Mesendoderm (in vitro differentiated cells): Measurements from ENCODE around the gene S100A1.
"Not testable (repeated sequence)": the region's sequence is repeated elsewhere in the genome, so short reads cannot be mapped to it uniquely, and the experiment has no call there.

ENCODE experiments used
- DNase-seq: peaks from one replicate; pipeline ENCODE4 v3.0.0; 2013
- H2AK5ac ChIP-seq: 2 replicates; pipeline ENCODE4 v1.6.1; 2013; ENCODE audit warnings: low read length, inconsistent platforms
- H2BK120ac ChIP-seq: 2 replicates; pipeline ENCODE4 v1.6.1; 2013; ENCODE audit warnings: low read depth, mild to moderate bottlenecking, low read length, moderate library complexity, mixed read lengths
- H2BK15ac ChIP-seq: replicated peaks from 2 replicates; pipeline ENCODE4 v1.6.1; 2013; ENCODE audit warnings: low read depth, mild to moderate bottlenecking, moderate library complexity
- H2BK5ac ChIP-seq: 2 replicates; pipeline ENCODE4 v1.6.1; 2013; ENCODE audit warnings: low read length, inconsistent platforms
- H3K18ac ChIP-seq: 2 replicates; pipeline ENCODE4 v1.6.1; 2013; ENCODE audit warnings: mild to moderate bottlenecking, low read length, mixed read lengths
- H3K23ac ChIP-seq: one replicate; pipeline ENCODE4 v1.6.1; 2013; ENCODE audit warnings: low read length
- H3K27ac ChIP-seq: 2 replicates; pipeline ENCODE4 v1.5.1; 2013; ENCODE audit warnings: low read depth, mild to moderate bottlenecking, inconsistent platforms, low read length, moderate library complexity
- H3K27me3 ChIP-seq: 2 replicates; pipeline ENCODE4 v1.6.1; 2013; ENCODE audit warnings: low read length, control low read depth, mild to moderate bottlenecking, inconsistent platforms; ENCODE audit not compliant: insufficient read depth, poor library complexity
- H3K36me3 ChIP-seq: 2 replicates; pipeline ENCODE4 v1.6.1; 2013; ENCODE audit warnings: low read length, inconsistent platforms; ENCODE audit not compliant: control insufficient read depth, insufficient read depth
- H3K4ac ChIP-seq: one replicate; pipeline ENCODE4 v1.6.1; 2013; ENCODE audit warnings: low read depth, mild to moderate bottlenecking, low read length, moderate library complexity
- H3K4me1 ChIP-seq: 2 replicates; pipeline ENCODE4 v1.6.1; 2013; ENCODE audit warnings: low read depth, low read length, inconsistent platforms; ENCODE audit not compliant: control insufficient read depth
- H3K4me2 ChIP-seq: 2 replicates; pipeline ENCODE4 v1.6.1; 2013; ENCODE audit warnings: low read length
- H3K4me3 ChIP-seq: 2 replicates; pipeline ENCODE4 v1.5.1; 2013; ENCODE audit warnings: mild to moderate bottlenecking, low read length
- H3K56ac ChIP-seq: one replicate; pipeline ENCODE4 v1.6.1; 2013; ENCODE audit warnings: low read length
- H3K79me1 ChIP-seq: 2 replicates; pipeline ENCODE4 v1.6.1; 2013; ENCODE audit warnings: low read length, inconsistent platforms
- H3K79me2 ChIP-seq: 2 replicates; pipeline ENCODE4 v1.6.1; 2013; ENCODE audit warnings: mild to moderate bottlenecking, low read length; ENCODE audit not compliant: control insufficient read depth, insufficient read depth
- H3K9ac ChIP-seq: 2 replicates; pipeline ENCODE4 v1.6.1; 2013; ENCODE audit warnings: low read length, inconsistent platforms
- H4K5ac ChIP-seq: one replicate; pipeline ENCODE4 v1.6.1; 2013; ENCODE audit warnings: low read length
- H4K8ac ChIP-seq: one replicate; pipeline ENCODE4 v1.6.1; 2013; ENCODE audit warnings: low read depth, mild to moderate bottlenecking, control low read depth, low read length, moderate library complexity
- WGBS: extraction: QIAGEN DNeasy Blood & Tissue Kit; methylation state at CpG from one replicate; pipeline ENCODE4 v1.1.7; 2013; ENCODE audit warnings: low lambda C conversion rate, missing lambda C conversion rate; ENCODE audit not compliant: insufficient coverage; ENCODE audit errors: extremely low coverage; 5-methylcytosine and 5-hydroxymethylcytosine counted together

Gene S100A1

DNA sequence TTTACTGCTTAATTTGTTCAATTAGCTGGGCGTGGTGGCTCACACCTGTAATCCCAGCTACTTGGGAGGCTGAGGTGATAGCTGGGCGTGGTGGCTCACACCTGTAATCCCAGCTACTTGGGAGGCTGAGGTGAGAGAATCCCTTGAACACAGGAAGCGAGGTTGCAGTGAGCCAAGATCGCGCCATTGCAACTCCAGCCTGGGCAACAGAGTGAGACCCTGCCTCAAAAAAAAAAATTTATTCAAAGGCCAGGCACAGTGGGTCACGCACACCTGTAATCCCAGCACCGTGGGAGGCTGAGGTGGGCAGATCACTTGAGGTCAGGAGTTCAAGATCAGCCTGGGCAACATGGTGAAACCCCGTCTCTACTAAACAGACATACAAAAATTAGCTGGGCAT lies 40.4 kb downstream of the S100A1 start:
- H2BK120ac ChIP-seq, H3K4me2 ChIP-seq, H3K9ac ChIP-seq, H2BK5ac ChIP-seq, H3K4me3 ChIP-seq, H3K4ac ChIP-seq, H2AK5ac ChIP-seq, H3K27ac ChIP-seq, H3K4me1 ChIP-seq, H2BK15ac ChIP-seq, H3K56ac ChIP-seq, H3K23ac ChIP-seq, H4K8ac ChIP-seq, DNase-seq, H4K5ac ChIP-seq, H3K18ac ChIP-seq, H3K27me3 ChIP-seq, H3K79me1 ChIP-seq: not testable (repeated sequence)
- WGBS = no CpG with 5 or more reads among the region's 8 CpGs
- peaks cover 28% of the 10 kb centered on the region for H3K79me2 ChIP-seq
- H3K36me3 ChIP-seq = peaks cover 18% of the 10 kb centered on the region

DNA sequence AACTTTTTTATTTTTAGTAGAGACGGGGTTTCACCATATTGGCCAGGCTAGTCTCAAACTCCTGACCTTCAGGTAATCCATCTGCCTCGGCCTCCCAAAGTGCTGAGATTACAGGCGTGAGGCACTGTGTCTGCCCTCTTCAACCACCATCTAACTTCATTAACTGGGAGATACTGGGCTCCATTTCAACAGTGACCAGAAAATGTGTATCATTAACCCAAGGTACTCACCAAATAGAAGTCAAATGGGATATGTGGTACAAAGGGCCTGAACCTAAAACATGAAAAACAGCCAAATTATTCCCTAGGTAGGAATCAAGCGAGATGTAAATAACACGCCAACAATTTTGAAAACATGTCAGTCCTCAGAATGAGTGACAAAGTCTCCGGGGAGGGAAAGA lies 41.4 kb downstream of the S100A1 start:
- no peaks in the 10 kb centered on the region for H3K4me1 ChIP-seq
- H2AK5ac ChIP-seq = no peak overlapping the region
- H2BK5ac ChIP-seq = no peak overlapping the region
- peak overlapping the region; percentile 77 for H3K4me2 ChIP-seq
- H2BK120ac ChIP-seq = no peak overlapping the region
- WGBS = no CpG with 5 or more reads among the region's 6 CpGs
- DNase-seq = no peak
- no peak overlapping the region for H3K27ac ChIP-seq
- peak overlapping the region; percentile 97 for H3K4me3 ChIP-seq
- H4K5ac ChIP-seq = no peak overlapping the region
- H3K4ac ChIP-seq = no peak overlapping the region
- H3K36me3 ChIP-seq = peaks cover 15% of the 10 kb centered on the region
- peak overlapping the region; percentile 85 for H3K56ac ChIP-seq
- H3K79me1 ChIP-seq = peaks cover 8% of the 10 kb centered on the region
- H2BK15ac ChIP-seq = no peak overlapping the region
- peak overlapping the region; percentile 96 for H3K9ac ChIP-seq
- H3K27me3 ChIP-seq = no peaks in the 10 kb centered on the region
- H3K23ac ChIP-seq = no peak overlapping the region
- H3K18ac ChIP-seq = no peak overlapping the region
- no peak overlapping the region for H4K8ac ChIP-seq
- peaks cover 28% of the 10 kb centered on the region for H3K79me2 ChIP-seq

DNA sequence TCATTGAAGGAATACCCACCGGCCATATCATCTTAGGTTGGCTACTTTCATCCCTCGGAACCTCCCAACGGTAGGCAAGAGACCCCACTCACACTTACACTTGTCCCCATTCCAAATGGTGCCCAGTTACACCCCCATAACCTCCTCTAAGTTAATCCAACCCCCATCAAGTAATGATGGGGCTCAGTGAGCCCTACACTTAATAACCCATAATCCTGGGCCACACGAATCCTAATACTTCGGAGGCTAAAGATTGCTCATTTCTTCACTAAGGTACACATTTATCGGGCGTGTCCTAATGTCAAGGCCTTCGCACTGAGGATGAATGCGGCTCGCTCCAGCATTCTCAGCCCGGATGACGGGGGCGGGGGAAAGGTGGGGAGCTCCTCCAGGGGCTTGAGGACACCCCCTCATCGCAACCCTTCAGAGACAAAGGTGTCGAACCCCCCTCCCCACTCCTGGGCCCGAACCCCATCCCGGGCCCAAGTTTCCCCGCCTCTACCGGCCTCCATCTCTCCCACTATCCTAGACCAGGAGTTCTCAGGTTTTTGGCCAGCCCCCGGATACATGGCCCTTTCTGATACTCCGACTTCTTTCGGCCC lies 42.1 kb downstream of the S100A1 start:
- H3K79me2 ChIP-seq = peaks cover 28% of the 10 kb centered on the region
- peak overlapping the region; percentile 85 for H3K56ac ChIP-seq
- no CpG with 5 or more reads among the region's 22 CpGs for WGBS
- peak overlapping the region; percentile 32 for H3K23ac ChIP-seq
- no peaks in the 10 kb centered on the region for H3K27me3 ChIP-seq
- peak overlapping the region; percentile 71 for H2AK5ac ChIP-seq
- peak overlapping the region; percentile 64 for H2BK120ac ChIP-seq
- peak overlapping the region; percentile 94 for H3K18ac ChIP-seq
- no peak for DNase-seq
- peaks cover 13% of the 10 kb centered on the region for H3K36me3 ChIP-seq
- H4K8ac ChIP-seq = no peak overlapping the region
- H3K9ac ChIP-seq = peak overlapping the region; percentile 96
- H2BK5ac ChIP-seq = no peak overlapping the region
- H3K4ac ChIP-seq = peak overlapping the region; percentile 28
- H3K4me1 ChIP-seq = no peaks in the 10 kb centered on the region
- peak overlapping the region; percentile 77 for H3K4me2 ChIP-seq
- no peak overlapping the region for H3K27ac ChIP-seq
- H4K5ac ChIP-seq = peak overlapping the region; percentile 1
- H3K79me1 ChIP-seq = peaks cover 8% of the 10 kb centered on the region
- peak overlapping the region; percentile 97 for H3K4me3 ChIP-seq
- H2BK15ac ChIP-seq = no peak overlapping the region

DNA sequence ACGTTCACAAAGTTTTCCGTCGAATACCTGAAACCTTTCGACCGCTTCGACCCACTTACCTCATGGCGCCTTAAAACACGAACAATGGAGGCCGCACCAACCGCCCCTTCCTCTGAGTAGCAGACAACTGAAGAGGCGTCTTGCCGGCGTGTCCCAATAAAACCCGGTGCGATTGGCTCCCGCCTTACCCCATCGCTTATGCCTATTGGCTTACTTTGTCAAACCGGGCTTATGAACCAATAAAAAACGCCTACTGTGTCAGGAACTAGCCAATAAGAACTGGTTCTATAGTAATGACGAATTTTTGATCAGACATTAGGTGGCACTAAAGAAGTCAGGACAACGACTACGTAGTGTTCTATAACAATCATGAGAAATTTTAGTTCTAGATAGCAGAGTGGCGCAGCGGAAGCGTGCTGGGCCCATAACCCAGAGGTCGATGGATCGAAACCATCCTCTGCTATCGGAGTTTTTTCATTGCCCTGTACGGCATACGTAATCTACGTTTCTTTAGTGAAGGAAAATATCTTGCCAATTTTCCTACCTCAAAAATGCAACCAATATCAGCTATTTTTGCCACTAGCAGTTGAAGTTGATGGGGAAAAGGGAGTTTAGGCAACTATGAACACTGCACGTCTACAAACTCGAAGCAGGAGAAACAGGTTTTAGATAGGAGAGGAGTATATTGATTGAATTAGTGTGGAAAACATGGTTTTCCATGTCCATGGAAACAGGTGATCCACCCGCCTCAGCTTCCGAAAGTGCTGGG lies 42.8 kb downstream of the S100A1 start, which contains the start of gene ILF2:
Gene ILF2, minus strand, starts transcription at position 135 of the 769 bp plus-strand sequence. Its CDS starts 71 bp downstream, at position 64.
- no CpG with 5 or more reads among the region's 35 CpGs for WGBS
- Histone ChIP-seq H3K27ac (peak within 1 kb of the TSS; percentile 3), H3K27me3 (no peaks in the 10 kb centered on the region)

DNA sequence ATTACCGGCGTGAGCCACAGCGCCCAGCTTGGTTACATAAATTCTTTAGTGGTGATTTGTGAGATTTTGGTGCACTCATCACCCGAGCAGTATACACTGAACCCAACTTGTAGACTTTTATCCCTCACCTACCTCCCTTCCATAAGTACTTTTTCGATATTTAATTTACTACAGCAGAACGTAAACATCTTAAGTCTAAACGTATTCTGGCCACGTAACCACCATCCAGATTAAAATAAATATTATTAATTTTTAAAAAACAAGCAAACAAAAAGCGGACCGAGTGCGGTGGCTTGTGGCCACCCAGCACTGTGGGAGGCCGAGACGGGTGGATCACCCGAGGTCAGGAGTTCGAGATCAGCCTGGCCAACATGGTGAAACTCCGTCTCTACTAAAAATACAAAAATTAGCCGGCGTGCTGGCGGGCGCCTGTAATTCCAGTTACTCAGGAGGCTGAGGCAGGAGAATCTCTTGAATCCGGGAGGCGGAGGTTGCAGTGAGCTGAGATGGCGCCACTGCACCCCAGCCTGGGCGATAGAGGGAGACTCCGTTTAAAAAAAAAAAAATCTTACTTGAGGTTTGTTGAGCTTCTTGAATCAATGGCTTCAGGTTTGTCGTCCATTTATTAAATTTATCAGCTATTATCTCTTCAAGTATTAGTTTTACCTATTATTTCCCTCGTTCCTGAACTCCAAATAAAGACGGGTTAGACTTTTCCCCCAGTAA lies 43.6 kb downstream of the S100A1 start:
- not testable (repeated sequence) for H3K79me1 ChIP-seq, H3K27me3 ChIP-seq, H3K4ac ChIP-seq, H3K18ac ChIP-seq, H4K8ac ChIP-seq, DNase-seq, H3K23ac ChIP-seq, H2BK15ac ChIP-seq, H2BK5ac ChIP-seq, H2BK120ac ChIP-seq, H3K36me3 ChIP-seq, H3K4me1 ChIP-seq, H2AK5ac ChIP-seq
- WGBS = no CpG with 5 or more reads among the region's 28 CpGs
- peak overlapping the region; percentile 72 for H4K5ac ChIP-seq
- H3K79me2 ChIP-seq = peaks cover 28% of the 10 kb centered on the region
- peak overlapping the region; percentile 74 for H3K4me3 ChIP-seq
- peak overlapping the region; percentile 81 for H3K9ac ChIP-seq
- H3K27ac ChIP-seq = peak overlapping the region; percentile 3
- peak overlapping the region; percentile 91 for H3K4me2 ChIP-seq
- H3K56ac ChIP-seq = peak overlapping the region; percentile 83

More for the DNA sequence above, 42.8 kb downstream of the S100A1 start, which contains the start of gene ILF2:
- Histone ChIP-seq H3K18ac (peak within 1 kb of the TSS; percentile 94), H2BK120ac (peak within 1 kb of the TSS; percentile 64), H3K36me3 (peaks cover 11% of the 10 kb centered on the region), H2BK5ac (no peak within 1 kb of the TSS), H2BK15ac (no peak within 1 kb of the TSS), H3K4me1 (no peaks in the 10 kb centered on the region), H2AK5ac (peak within 1 kb of the TSS; percentile 71), H3K4me3 (peak within 1 kb of the TSS; percentile 97), H3K79me1 (peaks cover 8% of the 10 kb centered on the region), H3K4me2 (peak within 1 kb of the TSS; percentile 91), H3K23ac (peak within 1 kb of the TSS; percentile 32), H4K8ac (no peak within 1 kb of the TSS), H3K4ac (peak within 1 kb of the TSS; percentile 28), H4K5ac (peak within 1 kb of the TSS; percentile 72), H3K9ac (peak within 1 kb of the TSS; percentile 96), H3K79me2 (peaks cover 28% of the 10 kb centered on the region), H3K56ac (peak within 1 kb of the TSS; percentile 85)
- peak; percentile 100 for DNase-seq
